Measurements from ENCODE around the gene C19orf67. TPM values are rescaled to one million over a fixed set of nuclear protein-coding genes. Genes with fewer than 3 reads are reported as not detected.

Gene C19orf67
- total RNA-seq, 1 donor from 2014 or later, result not detected

- no peak for DNase-seq (ENCODE audit: low read depth in 2 of 2)
Measured at GRCh38 chr19:14086098-14086497, 515 bp upstream of the C19orf67 start.

- no peak for DNase-seq (ENCODE audit: low read depth in 2 of 2)
Measured at GRCh38 chr19:14082675-14082960, 3.0 kb downstream of the C19orf67 start.

- DNase-seq (ENCODE audit: low read depth in 2 of 2), result peak in 1 of 2 donors; percentile 39
Measured at GRCh38 chr19:14081797-14082674, 3.5 kb downstream of the C19orf67 start.

GRCh38 chr19:14080887-14081796 is 4.4 kb downstream of the C19orf67 start:
- peak; percentile 99 for DNase-seq (ENCODE audit: low read depth in 2 of 2)

GRCh38 chr19:14078411-14078810 is 7.2 kb downstream of the C19orf67 start:
- no peak for DNase-seq (ENCODE audit: low read depth in 2 of 2)

- DNase-seq (ENCODE audit: low read depth in 2 of 2), result peak in 1 of 2 donors; percentile 17
Measured at GRCh38 chr19:14073925-14074838, 11.4 kb downstream of the C19orf67 start.

- peak; percentile 83 for DNase-seq (ENCODE audit: low read depth in 2 of 2)
Measured at GRCh38 chr19:14073261-14073924, 12.2 kb downstream of the C19orf67 start.

GRCh38 chr19:14072535-14073260 is 12.9 kb downstream of the C19orf67 start, which contains the start of gene MISP3:
Gene MISP3, plus strand, starts transcription at chr19:14072786. Its CDS starts 524 bp downstream, at chr19:14073310.
- peak; percentile 49 to 56 for DNase-seq (ENCODE audit: low read depth in 2 of 2)

- no peak for DNase-seq (ENCODE audit: low read depth in 2 of 2)
Measured at GRCh38 chr19:14070268-14071050, 15.1 kb downstream of the C19orf67 start.

GRCh38 chr19:14066134-14066533 is 19.4 kb downstream of the C19orf67 start:
- no peak for DNase-seq (ENCODE audit: low read depth in 2 of 2)

- no peak for DNase-seq (ENCODE audit: low read depth in 2 of 2)
Measured at GRCh38 chr19:14063105-14063504, 22.5 kb downstream of the C19orf67 start.

- DNase-seq (ENCODE audit: low read depth in 2 of 2), result no peak
Measured at GRCh38 chr19:14062558-14062855, 23.1 kb downstream of the C19orf67 start.

- no peak for DNase-seq (ENCODE audit: low read depth in 2 of 2)
Measured at GRCh38 chr19:14061751-14062557, 23.6 kb downstream of the C19orf67 start, which contains the start of gene PALM3. Gene PALM3, minus strand, starts transcription at chr19:14062076. Its CDS starts 96 bp downstream, at chr19:14061980.

GRCh38 chr19:14061081-14061749 is 24.4 kb downstream of the C19orf67 start:
- no peak for DNase-seq (ENCODE audit: low read depth in 2 of 2)

- no peak for DNase-seq (ENCODE audit: low read depth in 2 of 2)
Measured at GRCh38 chr19:14059652-14060155, 25.9 kb downstream of the C19orf67 start.

- DNase-seq (ENCODE audit: low read depth in 2 of 2), result peak in 1 of 2 donors; percentile 21
Measured at GRCh38 chr19:14059093-14059480, 26.5 kb downstream of the C19orf67 start.
